SU-DHL-6 (cell line): ENCODE results near the gene ANKH.

ENCODE experiments used
- H2AFZ ChIP-seq: fragments of 200-600 bp; sonication (generic); 2 replicates; pipeline ENCODE4 v1.6.1; 2014; ENCODE audit warnings: low read depth, mild to moderate bottlenecking, moderate library complexity, mixed read lengths, antibody characterized with exemption, low read length; ENCODE audit not compliant: severe bottlenecking
- H3F3A ChIP-seq: fragments of 200-600 bp; shearing (Covaris generic); 2 replicates; pipeline ENCODE4 v1.6.0; 2016; ENCODE audit warnings: antibody characterized with exemption, mild to moderate bottlenecking; ENCODE audit not compliant: insufficient read depth
- H3K27ac ChIP-seq: fragments of 200-600 bp; sonication (generic); 2 replicates; pipeline ENCODE4 v1.5.1; 2016; ENCODE audit warnings: low read depth, mild to moderate bottlenecking, low read length, moderate library complexity, mixed read lengths
- H3K27me3 ChIP-seq: fragments of 200-600 bp; sonication (generic), shearing (Covaris generic); 2 replicates; pipeline ENCODE4 v1.6.0; 2014; ENCODE audit warnings: mild to moderate bottlenecking, low read length
- H3K36me3 ChIP-seq: fragments of 200-600 bp; sonication (generic); 2 replicates; pipeline ENCODE4 v1.6.1; 2014; ENCODE audit warnings: mild to moderate bottlenecking, low read length, mixed read lengths
- H3K4me2 ChIP-seq: fragments of 300-600, 200-600 bp; shearing (Covaris generic), sonication (generic); 2 replicates; pipeline ENCODE4 v1.6.0; 2014; ENCODE audit warnings: low read length, low read depth, mild to moderate bottlenecking; ENCODE audit not compliant: poor library complexity, severe bottlenecking
- H3K4me3 ChIP-seq: fragments of 200-600 bp; sonication (generic); 2 replicates; pipeline ENCODE4 v1.5.1; 2014; ENCODE audit warnings: antibody characterized with exemption, low read length, mild to moderate bottlenecking, mixed read lengths; ENCODE audit not compliant: insufficient read depth, poor library complexity, severe bottlenecking
- H3K79me2 ChIP-seq: fragments of 200-600 bp; sonication (generic); 2 replicates; pipeline ENCODE4 v1.6.1; 2014; ENCODE audit warnings: mild to moderate bottlenecking, low read length, moderate library complexity; ENCODE audit not compliant: insufficient read depth
- H3K9ac ChIP-seq: fragments of 200-600 bp; sonication (generic); 2 replicates; pipeline ENCODE4 v1.7.0; 2014; ENCODE audit warnings: mild to moderate bottlenecking, low read length
- H3K9me2 ChIP-seq: fragments of 200-600 bp; sonication (generic); replicated peaks from 2 replicates; pipeline ENCODE4 v1.6.1; 2014; ENCODE audit warnings: low read length; ENCODE audit not compliant: insufficient read depth
- H3K9me3 ChIP-seq: fragments of 200-600 bp; sonication (generic); 2 replicates; pipeline ENCODE4 v1.6.1; 2014; ENCODE audit warnings: low read length, mixed read lengths; ENCODE audit not compliant: insufficient read depth
- H4K20me1 ChIP-seq: fragments of 200-600 bp; sonication (generic); 2 replicates; pipeline ENCODE4 v1.6.1; 2014; ENCODE audit warnings: low read depth, mild to moderate bottlenecking, antibody characterized with exemption, low read length, moderate library complexity, mixed read lengths
- CTCF ChIP-seq: fragments of 200-600 bp; sonication (generic); IDR thresholded peaks from one replicate; pipeline ENCODE4 v1.5.1; 2017; ENCODE audit warnings: antibody characterized with exemption, mild to moderate bottlenecking, low read length, moderate library complexity; ENCODE audit not compliant: insufficient read depth, poor library complexity, severe bottlenecking
- EZH2phosphoT487 ChIP-seq: fragments of 200-600 bp; sonication (generic), shearing (Covaris generic); conservative IDR thresholded peaks from 2 replicates; pipeline ENCODE4 v1.6.1; 2018; ENCODE audit warnings: mild to moderate bottlenecking, antibody characterized with exemption, low read length, moderate library complexity, mixed read lengths

The ANKH gene

DNA sequence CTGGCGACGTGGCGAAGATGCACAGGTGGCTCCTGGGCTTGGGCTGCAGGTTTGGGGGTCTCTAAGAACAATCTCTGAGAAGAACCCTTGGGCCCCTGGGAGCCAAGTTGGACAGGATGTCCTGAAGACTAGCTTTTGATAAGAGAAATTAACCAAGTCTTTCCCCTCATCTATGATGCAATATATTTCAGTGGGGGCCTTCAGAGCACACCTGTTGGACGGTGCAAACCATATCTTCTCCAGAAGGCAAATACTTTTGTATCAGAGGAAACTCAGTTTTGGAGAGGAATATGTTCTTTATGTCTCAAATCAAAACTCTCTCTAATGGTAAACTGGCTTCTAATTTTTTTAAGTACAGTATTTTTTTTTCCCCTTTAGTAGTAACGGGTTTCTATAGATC is 178.5 kb downstream of the ANKH start:
- Histone ChIP-seq H3K27ac (no peak overlapping the region), H3K9me2 (no peaks in the 10 kb centered on the region), H3K79me2 (peaks cover 5% of the 10 kb centered on the region; the same call in 1 of the 2 replicates), H3K9ac (no peak overlapping the region), H2AFZ (no peak overlapping the region), H3K27me3 (no peaks in the 10 kb centered on the region), H3F3A (no peaks in the 10 kb centered on the region), H3K9me3 (no peaks in the 10 kb centered on the region), H4K20me1 (no peaks in the 10 kb centered on the region; the same call in 1 of the 2 replicates), H3K4me2 (no peak overlapping the region), H3K4me3 (no peak overlapping the region), H3K36me3 (peaks cover 66% of the 10 kb centered on the region)
- TF ChIP-seq CTCF (no peak), EZH2phosphoT487 (no peak)

GRCh38 chr5:14687023-14687665 is 184.4 kb downstream of the ANKH start:
- TF ChIP-seq CTCF (no peak), EZH2phosphoT487 (no peak)
- H3K36me3 ChIP-seq: peaks cover 64% of the 10 kb centered on the region

DNA sequence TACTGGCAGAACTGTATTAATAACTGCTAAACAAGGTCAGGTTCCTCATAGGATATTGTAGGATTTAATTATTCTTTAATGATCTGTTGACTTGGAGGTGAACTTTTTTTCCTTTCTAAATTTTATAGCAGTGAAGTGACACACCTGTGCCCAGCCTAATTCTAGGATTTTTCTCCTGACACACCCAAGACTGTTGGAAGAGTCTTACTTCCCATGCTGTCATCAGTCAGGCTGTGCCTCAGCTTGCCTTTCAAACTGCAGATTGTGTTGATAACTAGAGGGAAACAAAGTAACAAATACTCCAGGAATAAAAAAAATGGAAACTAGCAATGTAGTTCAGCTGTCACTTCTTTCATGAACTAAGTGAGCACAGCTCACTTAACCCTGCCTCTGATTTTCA is 185.1 kb downstream of the ANKH start:
- peaks cover 17% of the 10 kb centered on the region; the same call in 1 of the 2 replicates for H3F3A ChIP-seq
- H3K4me3 ChIP-seq: no peak overlapping the region
- no peaks in the 10 kb centered on the region for H3K9me2 ChIP-seq
- H3K4me2 ChIP-seq: no peak overlapping the region
- peaks cover 15% of the 10 kb centered on the region for H3K79me2 ChIP-seq
- no peak overlapping the region for H3K27ac ChIP-seq
- TF ChIP-seq EZH2phosphoT487: no peak
- no peak for TF ChIP-seq CTCF
- H4K20me1 ChIP-seq: no peaks in the 10 kb centered on the region
- no peak overlapping the region for H2AFZ ChIP-seq
- H3K9me3 ChIP-seq: no peaks in the 10 kb centered on the region
- H3K36me3 ChIP-seq: peaks cover 64% of the 10 kb centered on the region
- no peak overlapping the region for H3K9ac ChIP-seq
- no peaks in the 10 kb centered on the region for H3K27me3 ChIP-seq

More at GRCh38 chr5:14687023-14687665, 184.4 kb downstream of the ANKH start:
- Histone ChIP-seq H3F3A (peaks cover 17% of the 10 kb centered on the region; the same call in 1 of the 2 replicates), H3K4me3 (no peak overlapping the region), H3K9me3 (no peaks in the 10 kb centered on the region), H3K27ac (no peak overlapping the region), H3K4me2 (no peak overlapping the region), H3K27me3 (no peaks in the 10 kb centered on the region), H2AFZ (no peak overlapping the region), H3K79me2 (peaks cover 17% of the 10 kb centered on the region), H3K9me2 (no peaks in the 10 kb centered on the region), H3K9ac (no peak overlapping the region), H4K20me1 (no peaks in the 10 kb centered on the region)
